Body of pancreas (tissue), 4 donors: ENCODE results near the gene CLDN2. TPM values are rescaled to one million over a fixed set of nuclear protein-coding genes. Genes with fewer than 3 reads are reported as not detected.

Source experiments
- ATAC-seq: fragments of 150-250 bp; one replicate; pipeline ENCODE4 v1.9.1; 2016
- DNase-seq, 4 donors: peaks; one replicate each; pipeline ENCODE4 v3.0.0-alpha.2; 2019
- H3K27ac ChIP-seq, 4 donors: fragments of 200-600 bp; sonication (generic); 1 replicate in 3 of 4; 2 replicates in 1 of 4; pipeline versions ENCODE4 v1.5.1 to v1.6.1; 2016 to 2019; ENCODE audit warnings: mild to moderate bottlenecking in 1 of 4, mixed read lengths in 1 of 4, moderate library complexity in 1 of 4
- H3K27me3 ChIP-seq, 2 donors: fragments of 200-600 bp; sonication (generic); one replicate each; pipeline ENCODE4 v1.6.0; 2016; ENCODE audit warnings: mild to moderate bottlenecking in 1 of 2
- H3K36me3 ChIP-seq, 2 donors: fragments of 200-600 bp; sonication (generic); replicated peaks in 1 of 2; 2 replicates each; pipeline ENCODE4 v1.5.1; 2016; ENCODE audit warnings: low read depth in 2 of 2; ENCODE audit not compliant: insufficient read depth in 1 of 2
- H3K4me1 ChIP-seq: fragments of 200-600 bp; sonication (generic); one replicate; pipeline ENCODE4 v1.6.0; 2016
- H3K4me3 ChIP-seq, 2 donors: fragments of 200-600 bp; sonication (generic); 1 replicate in 1 of 2; 2 replicates in 1 of 2; pipeline ENCODE4 v1.5.1; 2016 to 2019
- H3K9me3 ChIP-seq, 3 donors: fragments of 200-600 bp; sonication (generic); 1 replicate in 2 of 3; 2 replicates in 1 of 3; pipeline ENCODE4 v1.5.1; 2016
- POLR2A ChIP-seq, 3 donors: fragments of 450-650 bp; IDR thresholded peaks; one replicate each; pipeline ENCODE4 v1.6.1; 2016; ENCODE audit warnings: antibody characterized with exemption in 3 of 3, mild to moderate bottlenecking in 2 of 3
- WGBS, 2 donors: methylation state at CpG; one replicate each; pipeline ENCODE4 v1.1.5; 2017; 5-methylcytosine and 5-hydroxymethylcytosine counted together
- intact Hi-C: fragments of 100-400 bp; cut with DNase I; formaldehyde crosslinking; loops from one replicate; pipeline ENCODE4 v1.15.1; 2023
- total RNA-seq, 2 donors: library from RNA; depleted of rRNA; stranded (reverse); fragments of >200 nt; gene quantifications; one replicate each; pipeline ENCODE4 v1.1.0, GENCODE V29; 2016
- TF ChIP-seq, protein P1 (sequence below), 7 experiments: fragments of 450-650 bp in 4 of 7; fragments of 200-600 bp in 3 of 7; sonication (generic) in 3 of 7; IDR thresholded peaks; one replicate each; pipeline ENCODE4 v1.5.1; 2016 to 2019; ENCODE audit warnings: antibody characterized with exemption in 7 of 7

Gene CLDN2
- total RNA-seq, 2 donors from 2014 or later: 0.33 to 6.0 TPM

DNA sequence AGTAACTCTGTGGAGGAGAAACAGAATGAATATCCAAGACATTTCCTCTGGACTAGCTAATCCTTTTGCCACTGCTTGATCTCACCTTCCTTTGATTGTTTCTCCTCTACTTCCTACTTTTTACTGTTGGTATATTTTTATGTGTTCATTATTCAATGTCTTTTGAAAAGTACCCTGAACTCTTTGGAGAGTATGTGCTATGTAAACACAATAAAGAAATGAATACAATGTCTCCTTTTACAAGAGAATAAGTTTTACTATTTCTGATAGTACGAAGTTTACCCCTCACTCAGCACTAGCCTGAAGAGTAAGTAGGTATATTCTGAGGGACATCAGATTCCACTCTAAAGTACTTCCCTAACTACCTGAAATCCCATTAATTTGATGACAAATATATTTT is 19.9 kb downstream of the CLDN2 start:
- TF ChIP-seq POLR2A (IDR thresholded peaks at IDR 0.05): no peak
- TF ChIP-seq, protein P1, sequence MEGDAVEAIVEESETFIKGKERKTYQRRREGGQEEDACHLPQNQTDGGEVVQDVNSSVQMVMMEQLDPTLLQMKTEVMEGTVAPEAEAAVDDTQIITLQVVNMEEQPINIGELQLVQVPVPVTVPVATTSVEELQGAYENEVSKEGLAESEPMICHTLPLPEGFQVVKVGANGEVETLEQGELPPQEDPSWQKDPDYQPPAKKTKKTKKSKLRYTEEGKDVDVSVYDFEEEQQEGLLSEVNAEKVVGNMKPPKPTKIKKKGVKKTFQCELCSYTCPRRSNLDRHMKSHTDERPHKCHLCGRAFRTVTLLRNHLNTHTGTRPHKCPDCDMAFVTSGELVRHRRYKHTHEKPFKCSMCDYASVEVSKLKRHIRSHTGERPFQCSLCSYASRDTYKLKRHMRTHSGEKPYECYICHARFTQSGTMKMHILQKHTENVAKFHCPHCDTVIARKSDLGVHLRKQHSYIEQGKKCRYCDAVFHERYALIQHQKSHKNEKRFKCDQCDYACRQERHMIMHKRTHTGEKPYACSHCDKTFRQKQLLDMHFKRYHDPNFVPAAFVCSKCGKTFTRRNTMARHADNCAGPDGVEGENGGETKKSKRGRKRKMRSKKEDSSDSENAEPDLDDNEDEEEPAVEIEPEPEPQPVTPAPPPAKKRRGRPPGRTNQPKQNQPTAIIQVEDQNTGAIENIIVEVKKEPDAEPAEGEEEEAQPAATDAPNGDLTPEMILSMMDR (IDR thresholded peaks at IDR 0.05): no peak
- H3K9me3 ChIP-seq: no peaks in the 10 kb centered on the region
- H3K27me3 ChIP-seq: no peaks in the 10 kb centered on the region
- H3K27ac ChIP-seq: no peak overlapping the region
- no peaks in the 10 kb centered on the region for H3K4me1 ChIP-seq
- intact Hi-C loops: no loop called here
- 88 to 91% methylated on average over 1 of the region's 1 CpG for WGBS, 2 donors
- ATAC-seq: no peak
- no peaks in the 10 kb centered on the region for H3K36me3 ChIP-seq
- H3K4me3 ChIP-seq: no peak overlapping the region
- DNase-seq: no peak

GRCh38 chrX:106946464-106946863 is 26.3 kb downstream of the CLDN2 start:
- Histone ChIP-seq H3K36me3 (no peaks in the 10 kb centered on the region), H3K4me1 (no peaks in the 10 kb centered on the region), H3K9me3 (no peaks in the 10 kb centered on the region), H3K4me3 (no peak overlapping the region), H3K27me3 (no peaks in the 10 kb centered on the region), H3K27ac (no peak overlapping the region)
- DNase-seq (no peak), ATAC-seq (no peak)
- intact Hi-C loops: no loop called here
- TF ChIP-seq POLR2A (IDR thresholded peaks at IDR 0.05): no peak
- TF ChIP-seq, protein P1 (IDR thresholded peaks at IDR 0.05): no peak
- WGBS, 2 donors: 95 to 100% methylated on average over 3 of the region's 3 CpGs

DNA sequence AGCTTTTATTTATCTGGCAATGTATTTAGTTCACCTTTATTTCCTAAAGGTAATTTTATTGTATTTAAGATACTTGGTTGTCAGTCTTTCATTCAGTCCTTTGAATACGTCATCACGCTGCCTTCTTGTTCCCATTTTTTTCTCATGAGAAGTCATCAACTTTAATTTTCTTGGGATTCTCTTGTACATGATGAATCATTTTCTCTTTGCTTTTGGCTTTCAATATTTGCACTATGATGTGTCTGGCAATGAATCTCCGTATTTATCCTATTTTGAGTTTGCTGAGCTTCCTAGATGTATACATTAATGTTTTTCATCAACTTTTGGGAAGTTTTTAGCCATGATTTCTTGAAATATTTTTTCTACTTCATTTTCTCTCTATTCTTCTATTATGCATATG is 28.4 kb downstream of the CLDN2 start:
- TF ChIP-seq, protein P1 (IDR thresholded peaks at IDR 0.05): no peak
- TF ChIP-seq POLR2A (IDR thresholded peaks at IDR 0.05): no peak
- no peaks in the 10 kb centered on the region for H3K27me3 ChIP-seq
- intact Hi-C loops: no loop called here
- no peaks in the 10 kb centered on the region for H3K36me3 ChIP-seq
- ATAC-seq (no peak), DNase-seq (no peak)
- WGBS, 2 donors: 88 to 92% methylated on average over 3 of the region's 3 CpGs
- no peaks in the 10 kb centered on the region for H3K9me3 ChIP-seq
- no peak overlapping the region for H3K4me3 ChIP-seq
- H3K27ac ChIP-seq: no peak overlapping the region
- peaks cover 4% of the 10 kb centered on the region for H3K4me1 ChIP-seq

- no peak for TF ChIP-seq POLR2A (IDR thresholded peaks at IDR 0.05)
- TF ChIP-seq, protein P1 (IDR thresholded peaks at IDR 0.05): no peak
- Histone ChIP-seq H3K9me3 (no peaks in the 10 kb centered on the region), H3K27me3 (no peaks in the 10 kb centered on the region), H3K4me1 (peaks cover 4% of the 10 kb centered on the region), H3K36me3 (no peaks in the 10 kb centered on the region), H3K27ac (no peak overlapping the region), H3K4me3 (no peak overlapping the region)
- ATAC-seq (no peak), DNase-seq (no peak)
- 63 to 82% methylated on average over 1 of the region's 1 CpG for WGBS, 2 donors
- intact Hi-C loops: no loop called here
Observed at GRCh38 chrX:106949366-106949765, 29.2 kb downstream of the CLDN2 start.

- no peak overlapping the region for H3K27ac ChIP-seq
- 92 to 94% methylated on average over 2 of the region's 2 CpGs for WGBS, 2 donors
- DNase-seq (no peak), ATAC-seq (no peak)
- no peak overlapping the region for H3K4me3 ChIP-seq
- H3K27me3 ChIP-seq: no peaks in the 10 kb centered on the region
- no peaks in the 10 kb centered on the region for H3K9me3 ChIP-seq
- intact Hi-C loops: loop anchor here (5.0 kb wide), 1 partner anchor 53 kb away; no protein-coding TSS in a partner anchor
- TF ChIP-seq POLR2A (IDR thresholded peaks at IDR 0.05): no peak
- TF ChIP-seq, protein P1 (IDR thresholded peaks at IDR 0.05): no peak
- no peaks in the 10 kb centered on the region for H3K36me3 ChIP-seq
- peaks cover 4% of the 10 kb centered on the region for H3K4me1 ChIP-seq
Observed at GRCh38 chrX:106950381-106950780, 30.2 kb downstream of the CLDN2 start.
